ENCODE data around the gene ABCC6.

DNA sequence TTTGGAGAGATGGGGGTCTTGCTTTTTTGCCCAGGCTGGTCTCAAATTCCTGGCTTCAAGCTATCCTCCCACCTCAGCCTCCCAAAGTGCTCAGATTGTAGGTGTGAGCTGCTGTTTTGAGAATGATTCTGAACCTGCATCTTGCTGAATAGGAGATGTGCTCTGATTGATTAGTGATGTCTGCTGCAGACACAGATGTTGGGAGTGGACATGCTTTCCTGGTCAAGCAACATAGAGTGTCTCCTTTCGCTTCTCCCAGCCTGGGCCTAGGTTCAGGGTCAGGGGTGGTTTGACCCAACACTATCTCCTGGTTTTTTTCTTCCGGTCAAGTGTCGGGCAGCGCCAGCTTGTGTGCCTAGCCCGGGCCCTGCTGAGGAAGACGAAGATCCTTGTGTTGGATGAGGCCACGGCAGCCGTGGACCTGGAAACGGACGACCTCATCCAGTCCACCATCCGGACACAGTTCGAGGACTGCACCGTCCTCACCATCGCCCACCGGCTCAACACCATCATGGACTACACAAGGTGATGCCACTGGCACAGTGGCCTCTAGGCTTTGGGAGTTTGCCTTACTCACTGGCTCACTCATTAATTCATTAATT, 85.2 kb downstream of the ABCC6 start:
- TF ChIP-seq, protein P1, sequence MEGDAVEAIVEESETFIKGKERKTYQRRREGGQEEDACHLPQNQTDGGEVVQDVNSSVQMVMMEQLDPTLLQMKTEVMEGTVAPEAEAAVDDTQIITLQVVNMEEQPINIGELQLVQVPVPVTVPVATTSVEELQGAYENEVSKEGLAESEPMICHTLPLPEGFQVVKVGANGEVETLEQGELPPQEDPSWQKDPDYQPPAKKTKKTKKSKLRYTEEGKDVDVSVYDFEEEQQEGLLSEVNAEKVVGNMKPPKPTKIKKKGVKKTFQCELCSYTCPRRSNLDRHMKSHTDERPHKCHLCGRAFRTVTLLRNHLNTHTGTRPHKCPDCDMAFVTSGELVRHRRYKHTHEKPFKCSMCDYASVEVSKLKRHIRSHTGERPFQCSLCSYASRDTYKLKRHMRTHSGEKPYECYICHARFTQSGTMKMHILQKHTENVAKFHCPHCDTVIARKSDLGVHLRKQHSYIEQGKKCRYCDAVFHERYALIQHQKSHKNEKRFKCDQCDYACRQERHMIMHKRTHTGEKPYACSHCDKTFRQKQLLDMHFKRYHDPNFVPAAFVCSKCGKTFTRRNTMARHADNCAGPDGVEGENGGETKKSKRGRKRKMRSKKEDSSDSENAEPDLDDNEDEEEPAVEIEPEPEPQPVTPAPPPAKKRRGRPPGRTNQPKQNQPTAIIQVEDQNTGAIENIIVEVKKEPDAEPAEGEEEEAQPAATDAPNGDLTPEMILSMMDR (conservative IDR thresholded peaks at IDR 0.05; ENCODE audit: low read depth, low read length): no peak
- TF ChIP-seq EZH2 (IDR thresholded peaks at IDR 0.05; ENCODE audit: borderline replicate concordance, low read depth, low read length, poor library complexity, severe bottlenecking): no peak
